ENCODE measurements around the gene COL1A1.

The COL1A1 gene

DNA sequence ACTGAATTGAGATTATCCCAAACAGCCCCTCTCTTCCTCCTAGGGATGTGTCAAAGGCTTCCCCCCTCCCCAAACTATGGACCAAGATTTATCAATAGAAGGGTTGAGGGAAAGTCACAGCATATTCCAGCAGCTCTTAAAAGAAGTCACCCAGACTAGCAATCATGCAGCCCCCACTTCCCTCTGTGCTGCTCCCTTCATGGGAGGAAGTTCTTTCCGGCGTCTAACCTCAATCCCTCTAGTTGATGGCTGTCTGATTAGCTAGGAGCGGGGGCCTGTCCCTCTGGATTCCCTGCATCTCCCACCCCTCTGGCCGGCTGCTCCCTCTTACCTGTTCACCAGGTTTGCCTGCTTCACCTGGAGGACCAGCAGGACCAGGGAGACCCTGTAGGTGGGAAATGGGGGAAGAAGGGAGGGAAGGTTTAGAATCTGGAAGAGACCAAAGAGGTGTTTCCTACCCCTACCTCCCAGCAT is 9.2 kb downstream of the COL1A1 start:
- Histone ChIP-seq H3K4me1 (peaks cover 0 to 67% (median 35%) of the 10 kb centered on the region in 4 donors), H3K36me3 (peaks cover 99 to 100% (median 100%) of the 10 kb centered on the region in 3 donors), H3K27me3 (no peaks in the 10 kb centered on the region), H3K4me3 (no peak overlapping the region), H3K9me3 (no peaks in the 10 kb centered on the region), H3K27ac (peak overlapping the region; percentile 98 to 99)
- intact Hi-C loops (cut with DNase I; ENCODE audit: low total_unique reads): no loop called here
- no peak for DNase-seq
- TF ChIP-seq, protein P1, sequence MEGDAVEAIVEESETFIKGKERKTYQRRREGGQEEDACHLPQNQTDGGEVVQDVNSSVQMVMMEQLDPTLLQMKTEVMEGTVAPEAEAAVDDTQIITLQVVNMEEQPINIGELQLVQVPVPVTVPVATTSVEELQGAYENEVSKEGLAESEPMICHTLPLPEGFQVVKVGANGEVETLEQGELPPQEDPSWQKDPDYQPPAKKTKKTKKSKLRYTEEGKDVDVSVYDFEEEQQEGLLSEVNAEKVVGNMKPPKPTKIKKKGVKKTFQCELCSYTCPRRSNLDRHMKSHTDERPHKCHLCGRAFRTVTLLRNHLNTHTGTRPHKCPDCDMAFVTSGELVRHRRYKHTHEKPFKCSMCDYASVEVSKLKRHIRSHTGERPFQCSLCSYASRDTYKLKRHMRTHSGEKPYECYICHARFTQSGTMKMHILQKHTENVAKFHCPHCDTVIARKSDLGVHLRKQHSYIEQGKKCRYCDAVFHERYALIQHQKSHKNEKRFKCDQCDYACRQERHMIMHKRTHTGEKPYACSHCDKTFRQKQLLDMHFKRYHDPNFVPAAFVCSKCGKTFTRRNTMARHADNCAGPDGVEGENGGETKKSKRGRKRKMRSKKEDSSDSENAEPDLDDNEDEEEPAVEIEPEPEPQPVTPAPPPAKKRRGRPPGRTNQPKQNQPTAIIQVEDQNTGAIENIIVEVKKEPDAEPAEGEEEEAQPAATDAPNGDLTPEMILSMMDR (IDR thresholded peaks at IDR 0.05): no peak

DNA sequence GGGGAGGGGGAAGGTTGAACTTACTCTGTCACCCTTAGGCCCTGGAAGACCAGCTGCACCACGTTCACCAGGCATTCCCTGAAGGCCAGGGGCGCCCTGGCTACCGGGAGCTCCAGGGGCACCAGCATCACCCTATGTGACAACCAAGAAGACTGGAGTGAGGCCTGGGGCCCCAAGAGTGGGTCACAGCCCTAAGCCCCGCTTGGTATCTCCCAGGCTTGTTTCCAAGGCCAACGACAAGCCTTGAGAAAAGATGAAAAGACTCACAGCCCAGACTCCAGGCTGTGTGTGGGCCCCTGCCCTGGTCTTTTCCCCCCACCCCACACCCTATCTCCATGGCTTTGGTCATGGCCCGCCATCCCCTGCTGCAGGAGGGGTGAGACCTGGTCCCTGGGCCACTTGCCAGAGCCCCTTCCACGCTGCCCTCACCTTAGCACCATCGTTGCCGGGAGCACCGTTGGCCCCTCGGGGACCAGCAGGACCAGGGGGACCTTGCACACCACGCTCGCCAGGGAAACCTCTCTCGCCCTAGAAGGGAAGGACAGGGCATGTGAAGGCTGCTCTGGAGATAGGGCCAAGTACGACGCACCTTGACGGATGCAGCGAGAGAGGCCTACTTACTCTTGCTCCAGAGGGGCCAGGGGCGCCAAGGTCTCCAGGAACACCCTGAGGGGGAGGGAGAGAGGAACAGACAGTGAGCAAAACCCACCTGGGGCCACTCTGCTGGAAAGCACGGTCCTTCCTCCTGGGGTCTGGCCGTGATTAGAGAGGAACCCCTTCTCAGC is 9.9 kb downstream of the COL1A1 start:
- H3K27ac ChIP-seq: peak overlapping the region; percentile 98 to 99
- H3K9me3 ChIP-seq: no peaks in the 10 kb centered on the region
- H3K4me3 ChIP-seq: no peak overlapping the region
- no peaks in the 10 kb centered on the region for H3K27me3 ChIP-seq
- intact Hi-C loops (cut with DNase I; ENCODE audit: low total_unique reads): no loop called here
- peaks cover 97 to 100% (median 99%) of the 10 kb centered on the region in 3 donors for H3K36me3 ChIP-seq
- no peak for DNase-seq
- TF ChIP-seq, protein P1 (IDR thresholded peaks at IDR 0.05): no peak
- H3K4me1 ChIP-seq: peaks cover 0 to 66% (median 31%) of the 10 kb centered on the region in 4 donors

DNA sequence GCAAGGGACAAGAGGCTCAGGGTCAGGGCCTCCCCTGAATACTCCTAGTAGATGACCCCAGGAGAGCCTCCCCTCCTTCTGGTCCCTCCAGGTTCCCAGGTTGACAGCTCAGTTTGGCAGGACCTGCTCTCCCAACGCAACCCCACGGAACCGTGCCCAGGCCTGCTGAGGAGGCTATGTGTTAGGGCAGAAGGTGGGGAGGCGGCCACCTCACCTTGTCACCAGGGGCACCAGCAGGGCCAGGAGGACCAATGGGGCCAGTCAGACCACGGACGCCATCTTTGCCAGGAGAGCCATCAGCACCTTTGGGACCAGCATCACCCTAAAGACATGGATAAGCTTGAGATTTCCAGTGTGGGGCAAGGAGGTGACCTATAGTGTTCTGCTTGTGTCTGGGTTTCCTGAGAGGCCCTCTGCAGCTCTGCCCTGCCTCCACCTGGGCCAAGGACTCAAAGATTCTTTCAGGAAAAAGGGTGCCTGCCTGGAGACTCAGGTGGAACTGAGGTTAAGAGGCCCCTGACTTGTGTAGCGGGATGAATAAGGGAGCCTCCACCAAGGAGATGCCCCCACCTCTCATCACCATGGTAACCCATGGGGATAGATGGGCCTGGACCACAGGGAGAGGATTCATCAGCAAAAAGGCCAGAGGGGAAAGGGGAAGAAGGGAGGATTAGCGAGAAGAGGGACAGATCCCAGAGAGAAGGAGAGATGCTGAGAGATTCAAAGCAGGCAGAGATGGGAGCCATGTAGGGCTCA is 10.7 kb downstream of the COL1A1 start:
- peaks cover 97 to 100% (median 99%) of the 10 kb centered on the region in 3 donors for H3K36me3 ChIP-seq
- no peaks in the 10 kb centered on the region for H3K27me3 ChIP-seq

DNA sequence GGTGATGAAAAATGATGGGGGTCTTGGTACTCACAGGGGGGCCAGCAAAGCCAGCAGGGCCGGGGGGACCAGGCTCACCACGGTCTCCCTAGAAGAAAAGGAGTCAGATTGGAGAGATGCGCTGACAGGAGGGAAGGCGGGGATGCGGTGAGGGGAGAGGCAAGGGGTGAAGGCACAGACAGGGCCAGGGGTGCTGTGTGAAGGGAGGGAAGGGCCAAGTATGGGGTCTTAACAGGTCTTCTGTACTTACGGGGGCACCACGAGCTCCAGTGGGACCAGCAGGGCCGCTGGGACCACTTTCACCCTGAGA is 11.2 kb downstream of the COL1A1 start:
- TF ChIP-seq, protein P1 (IDR thresholded peaks at IDR 0.05): no peak
- no peak for DNase-seq
- peaks cover 0 to 67% (median 35%) of the 10 kb centered on the region in 4 donors for H3K4me1 ChIP-seq
- peaks cover 97 to 100% (median 99%) of the 10 kb centered on the region in 3 donors for H3K36me3 ChIP-seq
- no peaks in the 10 kb centered on the region for H3K9me3 ChIP-seq
- peak overlapping the region; percentile 98 to 99 for H3K27ac ChIP-seq
- no peak overlapping the region for H3K4me3 ChIP-seq
- intact Hi-C loops (cut with DNase I; ENCODE audit: low total_unique reads): no loop called here
- H3K27me3 ChIP-seq: no peaks in the 10 kb centered on the region

More for the DNA sequence above, 10.7 kb downstream of the COL1A1 start:
- peak overlapping the region; percentile 98 to 99 for H3K27ac ChIP-seq
- H3K9me3 ChIP-seq: no peaks in the 10 kb centered on the region
- H3K4me1 ChIP-seq: peaks cover 0 to 66% (median 29%) of the 10 kb centered on the region in 4 donors
- TF ChIP-seq, protein P1 (IDR thresholded peaks at IDR 0.05): no peak
- DNase-seq: no peak
- no peak overlapping the region for H3K4me3 ChIP-seq
- intact Hi-C loops (cut with DNase I; ENCODE audit: low total_unique reads): no loop called here

DNA sequence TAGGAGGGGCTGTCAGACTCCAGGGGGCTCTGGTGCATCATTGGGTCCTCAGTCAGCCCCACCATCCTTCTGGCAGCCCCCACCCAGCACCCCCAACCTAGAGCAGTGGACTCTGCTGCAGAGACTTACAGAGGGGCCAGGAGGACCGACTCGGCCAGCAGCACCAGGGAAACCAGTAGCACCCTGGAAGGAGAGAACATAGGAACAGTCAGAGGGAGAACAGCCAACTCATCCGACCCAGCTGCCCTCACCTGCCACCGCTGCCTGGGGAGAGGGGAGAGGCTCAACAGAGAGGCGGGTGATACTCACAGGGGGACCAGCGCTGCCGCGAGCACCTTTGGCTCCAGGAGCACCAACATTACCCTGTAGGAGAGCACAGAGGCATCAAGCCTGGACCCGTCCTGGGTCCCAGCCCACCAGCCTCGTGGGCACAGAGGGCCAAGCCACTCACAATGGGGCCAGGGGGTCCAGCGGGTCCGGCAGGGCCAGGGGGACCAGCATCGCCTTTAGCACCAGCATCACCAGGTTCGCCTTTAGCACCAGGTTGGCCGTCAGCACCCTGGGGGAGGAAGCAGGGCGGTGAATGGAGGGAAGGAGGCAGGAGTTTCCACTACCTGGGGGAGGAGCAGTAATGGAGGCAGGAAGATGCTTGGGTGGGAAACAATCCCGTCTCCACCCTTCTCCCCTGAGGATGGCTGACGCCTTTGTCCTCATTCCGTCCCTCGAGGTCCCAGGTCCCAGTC is 11.7 kb downstream of the COL1A1 start:
- TF ChIP-seq, protein P1 (IDR thresholded peaks at IDR 0.05): no peak
- Histone ChIP-seq H3K4me3 (no peak overlapping the region), H3K36me3 (peaks cover 93 to 94% (median 94%) of the 10 kb centered on the region in 3 donors), H3K4me1 (peaks cover 0 to 68% (median 39%) of the 10 kb centered on the region in 4 donors), H3K27ac (peak overlapping the region; percentile 98 to 99), H3K9me3 (no peaks in the 10 kb centered on the region), H3K27me3 (no peaks in the 10 kb centered on the region)
- intact Hi-C loops (cut with DNase I; ENCODE audit: low total_unique reads): no loop called here
- DNase-seq: no peak

Data from tibial artery (tissue), 4 donors.